Breast epithelium (tissue), 3 donors: ENCODE results near the gene HMCN1.

ENCODE experiments used
- POLR2A ChIP-seq: fragments of 450-650 bp; IDR thresholded peaks from one replicate; pipeline ENCODE4 v1.6.1; 2016; ENCODE audit warnings: antibody characterized with exemption, mild to moderate bottlenecking, moderate library complexity
- POLR2AphosphoS5 ChIP-seq, 3 donors: sonication (generic); formaldehyde crosslinking; IDR thresholded peaks; one replicate each; pipeline ENCODE4 v1.6.1; 2017; ENCODE audit warnings: antibody characterized with exemption in 3 of 3
- TF ChIP-seq, protein P1 (sequence below), 3 donors: fragments of 450-650 bp; IDR thresholded peaks; one replicate each; pipeline ENCODE4 v1.5.1; 2016 to 2017; ENCODE audit warnings: antibody characterized with exemption in 3 of 3, mild to moderate bottlenecking in 3 of 3, moderate library complexity in 3 of 3

DNA sequence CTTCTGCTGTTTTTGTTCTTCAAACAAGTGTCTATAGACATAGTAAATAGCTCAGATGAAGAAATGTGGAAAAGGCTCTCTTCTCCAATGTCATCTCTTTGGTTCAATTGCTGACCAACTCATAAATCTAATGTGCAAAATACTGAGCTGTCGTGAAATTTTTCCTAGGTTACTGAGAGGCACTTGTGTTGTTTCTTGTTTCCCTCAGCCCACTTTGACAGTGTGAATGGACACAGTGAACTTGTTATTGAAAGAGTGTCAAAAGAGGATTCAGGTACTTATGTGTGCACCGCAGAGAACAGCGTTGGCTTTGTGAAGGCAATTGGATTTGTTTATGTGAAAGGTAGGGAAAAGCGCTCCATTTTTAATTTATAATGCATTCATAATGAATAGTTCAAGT is 395.6 kb downstream of the HMCN1 start:
- TF ChIP-seq, protein P1, sequence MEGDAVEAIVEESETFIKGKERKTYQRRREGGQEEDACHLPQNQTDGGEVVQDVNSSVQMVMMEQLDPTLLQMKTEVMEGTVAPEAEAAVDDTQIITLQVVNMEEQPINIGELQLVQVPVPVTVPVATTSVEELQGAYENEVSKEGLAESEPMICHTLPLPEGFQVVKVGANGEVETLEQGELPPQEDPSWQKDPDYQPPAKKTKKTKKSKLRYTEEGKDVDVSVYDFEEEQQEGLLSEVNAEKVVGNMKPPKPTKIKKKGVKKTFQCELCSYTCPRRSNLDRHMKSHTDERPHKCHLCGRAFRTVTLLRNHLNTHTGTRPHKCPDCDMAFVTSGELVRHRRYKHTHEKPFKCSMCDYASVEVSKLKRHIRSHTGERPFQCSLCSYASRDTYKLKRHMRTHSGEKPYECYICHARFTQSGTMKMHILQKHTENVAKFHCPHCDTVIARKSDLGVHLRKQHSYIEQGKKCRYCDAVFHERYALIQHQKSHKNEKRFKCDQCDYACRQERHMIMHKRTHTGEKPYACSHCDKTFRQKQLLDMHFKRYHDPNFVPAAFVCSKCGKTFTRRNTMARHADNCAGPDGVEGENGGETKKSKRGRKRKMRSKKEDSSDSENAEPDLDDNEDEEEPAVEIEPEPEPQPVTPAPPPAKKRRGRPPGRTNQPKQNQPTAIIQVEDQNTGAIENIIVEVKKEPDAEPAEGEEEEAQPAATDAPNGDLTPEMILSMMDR (IDR thresholded peaks at IDR 0.05): no peak
- no peak for TF ChIP-seq POLR2A
- TF ChIP-seq POLR2AphosphoS5 (IDR thresholded peaks at IDR 0.05): no peak
